Esophagus (tissue), 2 donors: Measurements from ENCODE around the gene SCYGR3. TPM values are rescaled to one million over a fixed set of nuclear protein-coding genes. Genes with fewer than 3 reads are reported as not detected.
"Not testable (repeated sequence)": the region's sequence is repeated elsewhere in the genome, so short reads cannot be mapped to it uniquely, and the experiment has no call there.

Source experiments
- H3K27ac ChIP-seq, 2 donors: one replicate each; pipeline ENCODE4 v1.5.1; 2013; ENCODE audit warnings: low read depth in 2 of 2, mild to moderate bottlenecking in 2 of 2, inconsistent platforms in 1 of 2, low read length in 1 of 2, moderate library complexity in 1 of 2
- H3K27me3 ChIP-seq, 2 donors: one replicate each; pipeline ENCODE4 v1.6.1; 2013; ENCODE audit warnings: low read length in 2 of 2, control low read depth in 1 of 2, mild to moderate bottlenecking in 1 of 2; ENCODE audit not compliant: insufficient read depth in 2 of 2, control insufficient read depth in 1 of 2
- H3K36me3 ChIP-seq, 2 donors: one replicate each; pipeline ENCODE4 v1.6.1; 2013; ENCODE audit warnings: low read length in 1 of 2; ENCODE audit not compliant: control insufficient read depth in 2 of 2, insufficient read depth in 2 of 2
- H3K4me1 ChIP-seq, 2 donors: one replicate each; pipeline ENCODE4 v1.6.1; 2013; ENCODE audit warnings: low read length in 1 of 2; ENCODE audit not compliant: control insufficient read depth in 2 of 2, insufficient read depth in 2 of 2
- H3K4me3 ChIP-seq, 2 donors: one replicate each; pipeline ENCODE4 v1.5.1; 2013; ENCODE audit warnings: low read length in 2 of 2, mild to moderate bottlenecking in 2 of 2, low read depth in 1 of 2, moderate library complexity in 1 of 2
- H3K9me3 ChIP-seq, 2 donors: one replicate each; pipeline ENCODE4 v1.6.1; 2013; ENCODE audit warnings: mild to moderate bottlenecking in 2 of 2, low read depth in 1 of 2, low read length in 1 of 2, moderate library complexity in 1 of 2; ENCODE audit not compliant: control insufficient read depth in 2 of 2, insufficient read depth in 1 of 2
- WGBS, 2 donors: extraction: QIAGEN DNeasy Blood & Tissue Kit; methylation state at CpG; one replicate each; pipeline ENCODE4 v1.1.7; 2013; 5-methylcytosine and 5-hydroxymethylcytosine counted together
- polyA plus RNA-seq, 2 donors: library from polyadenylated mRNA; stranded (reverse); fragments of 200-250 nt; gene quantifications; one replicate each; pipeline ENCODE4 v1.2.3, GENCODE V29; 2013
- donor health status: healthy with polysubstance abuse.
- donor health status: Bipolar disorder and iron deficiency.

SCYGR3 gene
- polyA plus RNA-seq, 2 donors, result not detected

DNA sequence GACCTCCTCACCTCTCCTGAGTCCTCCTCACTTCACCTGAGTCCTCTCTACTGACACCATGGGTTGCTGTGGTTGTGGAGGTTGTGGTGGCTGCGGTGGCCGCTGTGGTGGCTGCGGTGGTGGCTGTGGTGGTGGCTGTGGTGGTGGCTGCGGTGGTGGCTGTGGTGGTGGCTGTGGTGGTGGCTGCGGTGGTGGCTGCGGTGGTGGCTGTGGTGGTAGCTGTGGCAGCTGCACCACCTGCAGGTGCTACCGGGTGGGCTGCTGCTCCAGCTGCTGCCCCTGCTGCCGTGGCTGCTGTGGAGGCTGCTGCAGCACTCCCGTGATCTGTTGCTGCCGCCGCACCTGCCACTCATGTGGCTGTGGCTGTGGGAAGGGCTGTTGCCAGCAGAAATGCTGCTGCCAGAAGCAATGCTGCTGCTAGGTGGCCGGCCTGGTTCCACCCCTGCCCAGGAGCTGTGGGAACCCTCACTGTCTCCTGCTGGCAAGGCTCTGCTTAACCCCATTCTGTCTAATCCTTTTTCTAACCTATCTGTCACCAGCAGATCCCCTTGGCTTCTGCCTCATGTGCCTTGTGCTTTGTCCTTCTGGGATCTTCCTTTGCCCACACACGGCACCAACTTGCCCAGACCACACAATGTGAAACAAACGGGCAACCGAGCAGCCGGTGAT is 15.7 kb downstream of the SCYGR3 start, which contains the start of gene SCYGR2:
Gene SCYGR2 (plus strand): TSS at position 59 of the 669 bp plus-strand sequence. CDS start 0 bp downstream, at position 59.
- not testable (repeated sequence) for H3K9me3 ChIP-seq, H3K4me1 ChIP-seq, H3K27ac ChIP-seq, H3K36me3 ChIP-seq, H3K27me3 ChIP-seq, H3K4me3 ChIP-seq
- 64 to 83% methylated on average over 13 to 16 of the region's 16 CpGs for WGBS, 2 donors

DNA sequence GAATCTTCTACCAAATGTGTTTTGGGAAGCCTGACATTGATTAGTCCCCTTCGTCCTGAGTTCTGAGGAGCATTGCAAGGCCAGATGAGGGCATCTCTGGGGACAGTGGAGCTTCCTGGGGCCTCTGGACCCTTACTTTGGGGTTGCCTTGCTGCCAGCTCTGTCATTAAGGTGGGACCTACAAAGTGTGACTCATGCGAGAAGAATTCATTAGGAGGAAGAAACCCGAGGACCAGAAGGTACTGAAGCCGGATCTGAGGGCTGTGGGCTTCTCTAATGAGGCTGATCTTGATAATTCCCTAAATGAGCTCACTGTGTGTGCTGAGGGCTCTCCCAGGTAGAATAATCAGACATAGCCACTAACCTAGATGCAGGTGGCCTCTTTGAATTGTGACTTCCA is 16.6 kb downstream of the SCYGR3 start:
- Histone ChIP-seq H3K4me3 (no peak overlapping the region), H3K4me1 (no peaks in the 10 kb centered on the region), H3K27ac (no peak overlapping the region), H3K9me3 (no peaks in the 10 kb centered on the region), H3K27me3 (no peaks in the 10 kb centered on the region), H3K36me3 (no peaks in the 10 kb centered on the region)
- WGBS, 2 donors, result 65 to 68% methylated on average over 4 of the region's 4 CpGs

- Histone ChIP-seq H3K36me3 (no peaks in the 10 kb centered on the region), H3K27ac (no peak overlapping the region), H3K4me3 (no peak overlapping the region), H3K4me1 (no peaks in the 10 kb centered on the region), H3K9me3 (no peaks in the 10 kb centered on the region), H3K27me3 (no peaks in the 10 kb centered on the region)
These were observed 17.6 kb downstream of the SCYGR3 start for GRCh38 chr2:227597036-227597435.

DNA sequence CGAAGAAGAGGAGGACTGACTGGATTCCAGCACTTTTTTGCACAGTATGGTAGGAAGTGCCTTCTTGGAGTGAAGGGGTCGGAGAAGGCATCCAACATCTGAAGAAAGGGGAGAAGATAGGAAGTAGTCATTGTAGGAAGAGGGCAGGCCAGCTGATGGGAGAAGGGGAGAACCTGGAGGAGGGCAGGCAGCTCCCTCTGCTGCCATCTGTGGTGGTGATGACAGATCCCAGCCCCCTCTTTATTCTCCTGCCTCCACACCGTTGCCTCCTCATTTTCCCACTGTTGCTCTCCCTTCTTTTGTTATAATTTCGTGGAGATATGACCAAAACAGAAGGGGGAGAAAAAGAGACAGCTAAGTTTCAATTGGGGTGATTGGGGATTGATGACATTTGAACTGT is 18.8 kb downstream of the SCYGR3 start:
- no peaks in the 10 kb centered on the region for H3K36me3 ChIP-seq
- H3K4me1 ChIP-seq, result no peaks in the 10 kb centered on the region
- H3K4me3 ChIP-seq, result no peak overlapping the region
- WGBS, 2 donors, result 50 to 67% methylated on average over 3 to 4 of the region's 4 CpGs
- H3K27me3 ChIP-seq, result no peaks in the 10 kb centered on the region
- H3K9me3 ChIP-seq, result no peaks in the 10 kb centered on the region
- H3K27ac ChIP-seq, result no peak overlapping the region

DNA sequence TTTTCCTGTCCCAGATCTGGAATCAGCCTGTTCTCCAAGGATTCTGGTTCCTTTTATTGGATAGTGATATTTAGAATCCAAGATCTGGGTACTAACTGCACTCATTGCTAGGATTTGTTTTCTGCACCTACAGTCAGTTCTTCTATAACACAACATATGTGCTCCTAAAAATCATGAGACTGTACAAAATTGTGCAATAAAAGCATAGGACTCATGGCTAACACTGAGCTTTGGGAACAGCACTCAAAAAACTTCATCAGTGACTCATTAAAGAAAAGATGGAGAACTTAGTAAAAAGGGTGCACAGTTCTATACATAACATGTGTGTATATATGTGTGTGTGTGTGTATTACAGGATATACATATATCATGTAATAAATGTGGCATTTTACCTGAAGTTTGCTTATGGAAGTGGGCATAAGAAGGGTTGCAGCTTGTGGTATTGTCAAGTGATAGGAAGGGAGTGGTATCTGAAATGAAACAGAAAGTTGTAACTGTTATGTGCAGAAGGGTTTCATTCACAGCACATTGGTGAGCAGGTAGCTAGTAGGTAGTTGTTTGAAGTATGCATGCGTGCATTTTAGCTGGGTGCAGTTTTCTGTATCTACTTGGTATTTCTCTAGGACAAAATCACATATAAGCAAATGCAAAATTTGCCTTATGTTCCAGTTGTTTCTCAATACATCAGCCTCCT is 21.8 kb downstream of the SCYGR3 start:
- no peaks in the 10 kb centered on the region for H3K36me3 ChIP-seq
- no peaks in the 10 kb centered on the region for H3K4me1 ChIP-seq
- WGBS, 2 donors, result 90 to 91% methylated on average over 1 of the region's 1 CpG
- H3K9me3 ChIP-seq, result no peaks in the 10 kb centered on the region
- no peak overlapping the region for H3K4me3 ChIP-seq
- no peak overlapping the region for H3K27ac ChIP-seq
- no peaks in the 10 kb centered on the region for H3K27me3 ChIP-seq

GRCh38 chr2:227582369-227582768 is 32.3 kb downstream of the SCYGR3 start:
- no peaks in the 10 kb centered on the region for H3K4me1 ChIP-seq
- no peak overlapping the region for H3K4me3 ChIP-seq
- H3K27ac ChIP-seq, result no peak overlapping the region
- H3K36me3 ChIP-seq, result no peaks in the 10 kb centered on the region
- H3K27me3 ChIP-seq, result no peaks in the 10 kb centered on the region
- peaks cover 3 to 5% of the 10 kb centered on the region in 2 donors for H3K9me3 ChIP-seq

- Histone ChIP-seq H3K27me3 (no peaks in the 10 kb centered on the region), H3K4me1 (no peaks in the 10 kb centered on the region), H3K4me3 (no peak overlapping the region), H3K9me3 (peaks cover 3 to 5% of the 10 kb centered on the region in 2 donors), H3K36me3 (no peaks in the 10 kb centered on the region), H3K27ac (no peak overlapping the region)
- WGBS, 2 donors, result 87 to 96% methylated on average over 1 of the region's 1 CpG
These were observed 34.8 kb downstream of the SCYGR3 start for GRCh38 chr2:227579791-227580190.

DNA sequence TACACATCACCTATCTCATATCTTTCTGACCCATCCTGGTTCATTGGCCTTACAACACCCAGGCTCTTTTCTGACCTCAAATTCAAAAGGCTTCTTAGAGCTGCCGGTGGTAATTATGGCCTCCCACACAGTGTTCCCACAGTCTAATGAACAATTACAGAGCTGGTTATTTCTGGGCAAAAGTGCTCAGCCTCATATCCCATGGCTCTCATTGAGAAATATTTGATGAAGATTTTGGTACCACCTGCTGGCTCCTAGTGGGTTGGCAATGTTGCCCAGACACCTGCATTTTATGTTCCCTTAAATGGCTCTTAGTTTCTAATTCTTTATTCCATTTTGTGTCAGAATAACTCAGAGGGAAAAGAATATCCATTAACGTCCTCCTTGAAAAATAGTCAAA is 36.0 kb downstream of the SCYGR3 start:
- Histone ChIP-seq H3K9me3 (peaks cover 3 to 5% of the 10 kb centered on the region in 2 donors), H3K27me3 (no peaks in the 10 kb centered on the region), H3K27ac (no peak overlapping the region), H3K4me3 (no peak overlapping the region), H3K36me3 (no peaks in the 10 kb centered on the region), H3K4me1 (no peaks in the 10 kb centered on the region)
- 77 to 78% methylated on average over 2 of the region's 2 CpGs for WGBS, 2 donors

GRCh38 chr2:227577555-227577954 is 37.1 kb downstream of the SCYGR3 start:
- Histone ChIP-seq H3K4me1 (no peaks in the 10 kb centered on the region), H3K36me3 (no peaks in the 10 kb centered on the region), H3K27me3 (no peaks in the 10 kb centered on the region), H3K27ac (no peak overlapping the region), H3K9me3 (peaks cover under 1 to 3% of the 10 kb centered on the region in 2 donors), H3K4me3 (no peak overlapping the region)
- WGBS, 2 donors, result 38 to 43% methylated on average over 2 of the region's 2 CpGs

DNA sequence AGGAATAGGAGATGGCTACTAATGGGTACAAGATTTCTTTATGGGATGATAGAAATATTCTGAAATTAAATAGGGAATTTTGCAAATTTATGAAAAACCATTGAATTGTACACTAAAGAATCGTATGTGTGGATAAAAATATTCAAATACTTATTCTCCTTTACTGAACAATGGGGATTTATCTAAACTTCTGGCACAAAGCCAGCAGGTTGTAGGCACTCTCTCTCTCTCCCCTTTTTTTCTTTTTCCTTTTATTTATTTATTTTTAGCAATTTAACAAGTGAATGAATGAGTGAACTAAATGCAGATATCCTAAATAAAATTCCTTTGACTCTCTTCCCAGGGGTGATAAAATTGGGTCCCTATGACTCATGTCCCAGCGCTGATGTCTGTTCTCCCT is 37.8 kb downstream of the SCYGR3 start:
- Histone ChIP-seq H3K36me3 (no peaks in the 10 kb centered on the region), H3K4me1 (no peaks in the 10 kb centered on the region), H3K27ac (no peak overlapping the region), H3K27me3 (no peaks in the 10 kb centered on the region), H3K4me3 (no peak overlapping the region), H3K9me3 (no peaks in the 10 kb centered on the region)
- 63 to 66% methylated on average over 2 of the region's 2 CpGs for WGBS, 2 donors
